Panc1 (cell line): ENCODE results near the gene CENATAC. TPM values are rescaled to one million over a fixed set of nuclear protein-coding genes. Genes with fewer than 3 reads are reported as not detected.

ENCODE experiments used
- ATAC-seq: fragments of 200-7000 bp; cut with Tn5 transposase; 2 replicates; pipeline ENCODE4 v1.9.1; 2020; ENCODE audit warnings: mild to moderate bottlenecking, moderate library complexity
- BruUV-seq: library from RNA; stranded (reverse); fragments of 400-500 nt; replicated peaks from 2 replicates; lab custom pipeline; 2021; lab: Mats Ljungman, UMichigan
- CTCF ChIA-PET: fragments of 300-600 bp; sonication (Branson Sonifier 250); formaldehyde crosslinking; loops from one replicate; lab custom pipeline; 2022; ENCODE audit warnings: antibody characterized with exemption; lab: Charles Lee
- POLR2A ChIA-PET: fragments of 300-600 bp; sonication (Branson Sonifier 250); formaldehyde crosslinking; loops from one replicate; lab custom pipeline; 2022; ENCODE audit warnings: antibody characterized with exemption; lab: Charles Lee
- DNase-seq: peaks from one replicate; pipeline ENCODE4 v3.0.0-alpha.2; 2010; ENCODE audit warnings: low read depth, low spot score
- H3K27ac ChIP-seq: 2 replicates; pipeline ENCODE4 v1.5.1; 2011; ENCODE audit warnings: mild to moderate bottlenecking, low read length, inconsistent platforms
- H3K27me3 ChIP-seq: fragments of 200-500 bp; sonication (Bioruptor generic); 2 replicates; pipeline ENCODE4 v1.6.0; 2014; ENCODE audit warnings: low read length, inconsistent platforms; ENCODE audit not compliant: control insufficient read depth, insufficient read depth
- H3K36me3 ChIP-seq: fragments of 200-500 bp; sonication (Bioruptor generic); 2 replicates; pipeline ENCODE4 v1.5.1; 2014; ENCODE audit warnings: inconsistent platforms, mild to moderate bottlenecking, low read length, moderate library complexity; ENCODE audit not compliant: control insufficient read depth, insufficient read depth
- H3K4me1 ChIP-seq: 2 replicates; pipeline ENCODE4 v1.5.1; 2011; ENCODE audit warnings: inconsistent platforms, mild to moderate bottlenecking, low read length, moderate library complexity; ENCODE audit not compliant: control insufficient read depth, insufficient read depth
- H3K4me3 ChIP-seq, 2 experiments: 2 replicates each; pipeline ENCODE4 v1.5.1; 2011 to 2012; ENCODE audit warnings: low read depth in 2 of 2, low read length in 2 of 2, mild to moderate bottlenecking in 2 of 2, inconsistent platforms in 1 of 2, moderate library complexity in 1 of 2
- H3K9me3 ChIP-seq: fragments of 200-500 bp; sonication (Bioruptor generic); 2 replicates; pipeline ENCODE4 v1.5.1; 2014; ENCODE audit warnings: low read depth, mild to moderate bottlenecking, inconsistent platforms, low read length, moderate library complexity; ENCODE audit not compliant: control insufficient read depth, insufficient read depth
- CTCF ChIP-seq: fragments of 450-650 bp; IDR thresholded peaks from 2 replicates; pipeline ENCODE4 v1.5.1; 2017; ENCODE audit warnings: mild to moderate bottlenecking
- POLR2AphosphoS5 ChIP-seq: IDR thresholded peaks from 2 replicates; pipeline ENCODE4 v1.6.1; 2012; ENCODE audit warnings: mild to moderate bottlenecking, low read depth, low read length, moderate library complexity
- REST ChIP-seq, 2 experiments: IDR thresholded peaks; 2 replicates each; pipeline ENCODE4 v1.6.1; 2011 to 2012; ENCODE audit warnings: low read depth in 2 of 2, control low read depth in 1 of 2, low read length in 1 of 2, mild to moderate bottlenecking in 1 of 2, moderate library complexity in 1 of 2; ENCODE audit not compliant: insufficient read depth in 1 of 2
- SIN3A ChIP-seq: IDR thresholded peaks from 2 replicates; pipeline ENCODE4 v1.6.1; 2012; ENCODE audit warnings: low read depth, mild to moderate bottlenecking, low read length, moderate library complexity, borderline replicate concordance; ENCODE audit not compliant: insufficient read depth
- TCF7L2 ChIP-seq: IDR thresholded peaks from 2 replicates; pipeline ENCODE4 v1.6.1; 2011; ENCODE audit warnings: mild to moderate bottlenecking, low read depth, low read length, inconsistent platforms
- in situ Hi-C: cut with HindIII; loops from 2 replicates; pipeline ENCODE4 v1.10.0; 2016; ENCODE audit warnings: low sequenced_read_pairs, low pct_unique_long_range_greater_than_20kb
- intact Hi-C: fragments of 100-400 bp; cut with micrococcal nuclease; formaldehyde crosslinking; loops from one replicate; pipeline ENCODE4 v1.10.0; 2022; ENCODE audit not compliant: unreplicated experiment
- total RNA-seq: library from RNA; stranded (reverse); gene quantifications from one replicate; pipeline ENCODE4 v1.2.1, GENCODE V29; 2021; ENCODE audit not compliant: unreplicated experiment

The CENATAC gene
- total RNA-seq, 1 experiment from 2014 or later, result 45.4 TPM

GRCh38 chr11:119029069-119029339 lies 31.1 kb downstream of the CENATAC start:
- in situ Hi-C loops (no loop called here), intact Hi-C loops (no loop called here)
- H3K9me3 ChIP-seq, result no peaks in the 10 kb centered on the region
- ChIA-PET POLR2A (no interaction called here), CTCF (no interaction called here)
- no peak for TF ChIP-seq SIN3A
- no peak for TF ChIP-seq CTCF
- TF ChIP-seq POLR2AphosphoS5, result no peak
- no peak for TF ChIP-seq REST (IDR thresholded peaks at IDR 0.05; ENCODE audit: insufficient read depth in 1 of 2, low read depth in 2 of 2, low read length in 1 of 2)
- no peak for TF ChIP-seq TCF7L2
- no TSS peak for BruUV-seq
- H3K27me3 ChIP-seq, result no peaks in the 10 kb centered on the region
- H3K36me3 ChIP-seq, result peaks cover under 1% of the 10 kb centered on the region; the same call in 1 of the 2 replicates
- H3K27ac ChIP-seq, result no peak overlapping the region
- H3K4me1 ChIP-seq, result peaks cover 15% of the 10 kb centered on the region
- DNase-seq (no peak), ATAC-seq (no peak)
- H3K4me3 ChIP-seq, result no peak overlapping the region

- in situ Hi-C loops (no loop called here), intact Hi-C loops (no loop called here)
- Histone ChIP-seq H3K4me3 (peak overlapping the region; percentile 75 to 90), H3K36me3 (no peaks in the 10 kb centered on the region; the same call in 1 of the 2 replicates), H3K4me1 (peaks cover 13% of the 10 kb centered on the region), H3K27ac (peak overlapping the region; percentile 79), H3K9me3 (no peaks in the 10 kb centered on the region), H3K27me3 (no peaks in the 10 kb centered on the region)
- ChIA-PET CTCF (interaction anchor here (0.7 kb wide), 1 partner anchor 11 kb away, joined by 4 read pairs; the partner anchor contains the start of gene TRAPPC4), POLR2A (no interaction called here)
- BruUV-seq, result TSS peak; percentile 93
- ATAC-seq (no peak), DNase-seq (no peak)
- TF ChIP-seq CTCF (no peak), POLR2AphosphoS5 (no peak), REST (IDR thresholded peaks at IDR 0.05; ENCODE audit: insufficient read depth in 1 of 2, low read depth in 2 of 2, low read length in 1 of 2) (no peak), SIN3A (no peak), TCF7L2 (no peak)
These were observed 31.5 kb downstream of the CENATAC start for GRCh38 chr11:119029340-119030028.
